Skin of body (tissue), 2 donors: ENCODE measurements around the gene EGR1. TPM values are rescaled to one million over a fixed set of nuclear protein-coding genes. Genes with fewer than 3 reads are reported as not detected.
A peak's percentile ranks its signal among the peaks of the same experiment; 100 is the strongest.

Experiments used
- DNase-seq: peaks from one replicate; lab custom pipeline; 2025; lab: John Stamatoyannopoulos, UW
- total RNA-seq: library from RNA; depleted of rRNA; stranded (reverse); fragments of >200 nt; gene quantifications from one replicate; pipeline ENCODE4 v1.2.3, GENCODE V29; 2014

The EGR1 gene
- total RNA-seq, 1 donor from 2014 or later, result 47.6 TPM

DNA sequence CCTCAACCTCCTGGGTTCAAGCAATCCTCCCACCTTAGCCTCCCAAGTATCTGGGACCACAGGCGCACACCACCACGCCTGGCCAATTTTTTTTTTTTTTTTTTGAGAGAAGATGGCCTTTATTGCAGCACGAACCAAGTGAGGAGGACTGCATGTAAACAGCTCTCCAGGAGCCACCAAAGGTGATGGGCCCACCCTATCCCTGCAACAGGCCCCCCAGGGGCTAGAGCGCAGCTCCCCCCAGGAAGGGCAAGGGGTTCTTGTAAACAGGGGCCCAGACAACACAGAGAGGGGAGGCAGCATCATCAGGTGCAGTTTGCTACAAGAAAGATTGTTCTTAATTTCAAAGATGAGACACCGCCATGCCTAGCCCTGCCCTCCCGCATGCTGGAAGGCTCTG is 12.6 kb upstream of the EGR1 start:
- DNase-seq, result no peak

DNA sequence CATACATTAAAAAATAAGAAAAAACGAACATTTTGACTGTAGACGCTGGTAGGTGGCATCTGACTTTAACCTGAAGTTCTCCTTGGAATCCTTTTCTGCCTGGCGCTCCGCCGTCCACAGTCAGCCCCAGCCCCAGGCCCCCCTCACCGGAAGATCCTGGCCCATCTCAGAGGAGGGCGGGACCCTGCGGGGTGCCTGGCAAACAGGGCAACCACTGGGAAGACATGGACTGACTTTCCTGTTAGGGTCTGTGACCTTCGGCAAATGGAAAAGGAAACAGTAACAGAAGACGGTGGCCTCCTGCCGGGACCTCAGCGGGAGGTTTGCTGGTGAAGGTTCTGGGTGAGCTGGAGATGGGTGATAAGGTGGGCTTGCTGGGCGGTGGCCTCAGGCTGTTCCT is 11.7 kb upstream of the EGR1 start:
- no peak for DNase-seq

DNA sequence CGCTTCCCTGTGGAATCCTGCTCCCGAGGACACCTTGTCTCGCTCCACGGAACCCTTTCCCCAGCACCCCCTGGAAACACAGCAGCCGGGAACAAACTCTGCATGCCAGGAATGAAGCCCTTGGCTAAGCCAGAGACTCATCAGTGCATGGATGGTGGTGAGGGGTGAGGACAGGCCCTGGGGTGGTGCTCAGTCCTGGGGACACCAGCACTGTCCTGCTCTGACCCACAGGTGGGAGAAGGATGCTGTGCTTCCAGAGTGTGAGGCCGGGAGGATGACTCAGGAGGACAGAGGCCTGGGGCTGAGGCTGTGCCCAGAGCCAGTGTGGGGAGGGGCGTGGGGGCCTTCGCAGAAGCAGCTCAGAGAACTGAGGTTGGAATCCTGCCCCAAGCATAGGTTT is 11.2 kb upstream of the EGR1 start:
- DNase-seq, result no peak

DNA sequence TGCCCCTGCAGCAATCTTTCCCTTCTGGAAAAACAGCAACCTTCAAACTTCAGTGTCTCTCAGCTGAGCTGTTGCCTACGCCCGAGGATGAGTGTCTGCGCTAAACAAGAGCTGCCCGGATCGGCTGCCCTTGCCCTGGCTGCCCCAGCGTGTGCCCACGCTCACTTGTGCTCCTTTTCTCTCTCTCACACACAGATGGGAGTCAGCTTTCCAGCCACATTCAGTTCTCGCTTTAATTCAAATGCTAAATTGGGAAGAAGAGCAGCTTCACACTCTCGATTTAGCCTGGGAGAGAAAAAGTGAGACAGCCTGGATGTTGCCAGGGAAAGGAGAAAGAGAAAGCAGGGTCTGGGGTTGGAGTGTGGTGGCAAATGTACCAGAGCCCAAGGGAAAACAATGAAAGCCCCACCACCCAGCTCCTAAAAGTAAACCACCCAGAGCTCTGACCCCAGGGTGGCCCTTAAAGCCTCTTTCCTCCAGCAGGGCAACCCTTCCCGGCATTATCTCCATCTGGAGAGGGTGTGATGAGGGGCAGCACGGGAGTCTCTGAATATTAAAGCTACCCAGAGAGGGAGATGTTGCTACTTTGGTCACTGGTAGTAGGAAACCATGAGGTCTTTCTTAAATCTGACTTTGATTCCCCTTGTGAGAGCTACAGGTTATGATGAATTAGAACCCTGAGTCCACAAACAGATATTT is 9.9 kb upstream of the EGR1 start:
- DNase-seq, result no peak

DNA sequence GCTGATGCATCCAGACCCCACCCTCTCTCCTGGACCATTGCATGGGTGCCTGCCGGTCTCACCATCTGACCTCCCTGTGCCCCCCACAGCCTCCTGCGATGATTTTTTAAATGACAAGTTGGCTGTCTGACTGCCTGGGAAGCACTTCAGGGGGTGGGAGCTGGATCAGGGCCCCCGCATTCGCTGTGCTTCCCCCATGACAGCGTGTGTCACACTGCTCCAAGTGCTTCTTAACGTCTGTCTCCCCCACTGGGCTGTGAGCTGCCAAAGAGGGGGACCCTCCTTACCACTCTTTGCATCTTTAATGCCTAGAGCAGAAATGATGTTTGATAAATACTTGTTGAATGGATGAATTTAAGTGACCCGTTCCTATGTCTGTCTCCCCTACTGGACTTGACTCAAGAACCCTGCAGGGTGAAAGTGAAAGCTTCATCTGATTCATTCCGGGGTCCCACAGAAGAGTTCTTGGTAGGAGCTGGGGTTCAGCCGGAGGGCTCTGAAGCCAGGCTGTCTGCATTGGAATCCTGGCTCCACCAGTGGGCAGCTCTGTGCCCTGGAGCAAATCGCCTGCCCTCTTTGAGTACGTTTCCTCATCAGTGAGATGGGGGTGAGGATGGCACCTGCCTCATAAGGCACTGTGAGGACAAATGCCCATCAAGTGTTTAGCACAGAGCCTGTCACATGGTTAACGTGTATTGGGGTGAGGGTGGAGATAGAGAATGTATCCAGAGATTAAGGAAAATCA is 7.6 kb upstream of the EGR1 start:
- DNase-seq, result no peak

DNA sequence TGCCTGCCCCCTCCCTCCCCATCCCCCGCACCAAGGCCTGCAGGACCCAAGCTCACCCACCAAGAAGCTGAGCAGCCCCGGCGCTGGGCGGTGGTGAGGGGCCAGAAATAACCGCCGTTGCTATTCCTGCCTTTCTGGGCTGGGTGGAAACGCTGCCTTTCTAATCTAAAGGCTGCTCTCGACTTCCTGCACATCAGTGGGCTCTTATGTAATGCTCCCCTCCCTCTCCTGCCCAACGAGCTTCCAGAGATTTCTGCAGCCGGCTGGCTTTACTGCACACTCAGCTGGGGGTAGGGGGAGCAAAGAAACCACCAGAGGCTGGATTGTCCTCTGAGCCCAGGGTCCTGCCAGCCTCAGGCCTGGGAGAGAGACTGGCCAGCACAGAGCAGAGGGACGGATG is 6.9 kb upstream of the EGR1 start:
- DNase-seq, result no peak

DNA sequence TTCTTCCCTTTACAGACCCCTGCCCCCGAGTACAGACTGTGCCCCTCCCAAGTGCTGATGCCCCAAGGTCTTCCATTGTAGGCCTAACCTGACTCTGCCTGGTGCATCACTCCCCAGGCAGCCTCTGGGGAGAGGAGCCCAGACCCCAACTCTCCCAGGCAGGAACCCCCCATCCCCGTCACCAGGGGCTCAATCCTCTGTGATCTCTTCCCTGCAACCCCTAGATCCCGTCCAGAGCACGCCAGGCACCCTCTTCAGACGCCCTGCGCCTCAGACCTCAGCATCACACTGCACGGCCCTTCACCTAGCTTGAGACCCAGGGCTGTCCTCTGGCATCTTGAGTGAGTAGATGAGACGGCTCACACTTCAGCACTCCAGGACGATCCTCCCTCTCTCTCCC is 6.4 kb upstream of the EGR1 start:
- no peak for DNase-seq

DNA sequence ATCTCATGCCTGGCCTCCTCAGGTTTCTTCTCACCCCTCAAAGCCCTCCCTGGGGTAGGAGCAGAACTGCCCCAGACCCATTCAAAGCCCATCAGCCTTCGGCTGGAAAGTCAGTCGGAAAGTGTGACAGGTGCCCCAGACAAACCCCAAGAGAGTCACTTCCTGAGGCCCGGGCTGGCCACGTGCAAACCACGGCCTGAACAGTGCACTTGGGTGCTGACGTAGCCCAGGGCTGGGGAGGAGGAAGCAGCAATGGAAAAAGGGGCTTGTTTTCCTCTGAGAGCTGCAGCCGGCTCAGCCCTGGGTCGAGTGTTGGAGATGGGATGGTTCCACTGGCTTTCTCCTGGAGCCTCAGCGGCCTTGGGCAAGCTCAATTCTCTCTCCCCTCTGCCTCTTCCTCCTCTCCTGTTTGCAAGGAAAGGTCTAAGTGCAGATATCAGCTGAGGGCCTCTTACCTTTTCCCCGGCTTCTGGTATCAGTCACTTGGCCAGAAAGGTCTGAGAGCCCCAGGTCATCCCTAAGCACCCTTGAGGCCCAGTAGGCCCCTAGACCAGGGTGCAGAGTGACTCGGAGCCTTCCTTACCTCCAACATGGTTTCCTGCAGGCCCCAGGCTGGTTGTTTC is 5.9 kb upstream of the EGR1 start:
- DNase-seq, result no peak

DNA sequence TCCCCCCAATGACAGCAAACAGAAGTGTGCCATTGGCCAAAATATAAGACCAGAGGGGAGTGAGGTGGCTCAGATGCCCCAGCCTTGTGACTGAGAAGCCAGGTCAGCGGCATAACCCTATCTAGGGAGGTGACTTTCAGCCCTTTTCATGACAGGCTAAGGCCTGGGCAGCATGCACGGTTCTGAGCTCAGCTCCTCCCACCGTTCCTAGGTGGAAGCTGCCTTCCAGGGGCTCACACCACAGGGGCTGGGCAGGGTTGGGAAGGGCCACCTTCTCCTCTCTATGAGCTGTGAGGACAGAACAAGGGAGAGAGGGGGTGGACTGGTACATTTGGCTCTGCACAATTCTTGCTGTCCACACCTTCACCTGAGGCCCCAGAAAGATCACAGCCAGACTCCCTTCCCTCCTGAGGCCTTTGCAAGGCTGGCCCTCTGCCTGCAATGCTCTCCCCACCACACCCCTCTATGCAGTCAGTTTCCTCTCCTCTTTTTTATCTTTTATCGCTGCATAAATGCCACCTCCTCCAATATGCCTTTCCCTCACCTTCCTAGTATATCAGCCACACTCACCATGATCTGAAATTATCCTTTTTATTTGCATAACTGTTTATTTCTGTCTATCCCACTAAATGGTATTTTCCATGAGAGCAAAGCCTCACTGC is 5.1 kb upstream of the EGR1 start:
- no peak for DNase-seq

DNA sequence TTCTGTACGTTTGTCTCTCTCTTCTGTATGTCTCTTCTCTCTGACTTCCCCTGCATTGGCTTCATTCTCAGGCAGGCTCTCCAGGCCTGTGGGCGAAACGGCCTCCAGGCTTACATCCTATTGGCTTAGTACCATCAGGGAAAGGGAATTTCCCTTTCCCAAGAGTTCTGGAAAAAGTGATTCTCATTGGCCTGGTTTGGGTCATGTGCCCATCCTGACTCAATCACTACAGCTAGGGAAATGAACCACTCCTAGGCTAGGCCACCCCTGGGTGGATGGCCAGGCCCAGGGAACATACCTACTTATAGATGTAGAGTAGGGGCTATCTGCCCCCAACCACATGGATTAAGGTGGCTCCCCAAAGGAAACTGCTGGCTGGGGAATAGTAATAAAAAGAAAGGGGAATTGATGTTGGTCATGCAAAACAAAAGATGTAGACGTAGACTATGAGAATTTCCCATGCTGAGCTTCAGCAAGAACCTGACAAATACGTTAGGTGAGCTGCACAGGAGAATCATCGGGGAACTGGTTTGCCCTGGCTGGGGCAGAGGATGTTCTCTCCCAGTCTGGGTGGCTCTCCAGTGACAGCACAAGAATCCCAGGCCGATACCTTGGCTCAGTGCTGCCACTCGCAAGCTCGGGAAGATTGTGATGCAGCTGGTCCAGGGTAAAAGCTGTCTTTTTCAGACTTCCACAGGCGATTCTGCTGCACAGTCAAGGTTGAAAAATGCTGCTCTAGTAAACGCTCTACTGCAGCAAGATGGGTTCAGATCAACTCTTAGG is 3.7 kb upstream of the EGR1 start:
- DNase-seq, result no peak

DNA sequence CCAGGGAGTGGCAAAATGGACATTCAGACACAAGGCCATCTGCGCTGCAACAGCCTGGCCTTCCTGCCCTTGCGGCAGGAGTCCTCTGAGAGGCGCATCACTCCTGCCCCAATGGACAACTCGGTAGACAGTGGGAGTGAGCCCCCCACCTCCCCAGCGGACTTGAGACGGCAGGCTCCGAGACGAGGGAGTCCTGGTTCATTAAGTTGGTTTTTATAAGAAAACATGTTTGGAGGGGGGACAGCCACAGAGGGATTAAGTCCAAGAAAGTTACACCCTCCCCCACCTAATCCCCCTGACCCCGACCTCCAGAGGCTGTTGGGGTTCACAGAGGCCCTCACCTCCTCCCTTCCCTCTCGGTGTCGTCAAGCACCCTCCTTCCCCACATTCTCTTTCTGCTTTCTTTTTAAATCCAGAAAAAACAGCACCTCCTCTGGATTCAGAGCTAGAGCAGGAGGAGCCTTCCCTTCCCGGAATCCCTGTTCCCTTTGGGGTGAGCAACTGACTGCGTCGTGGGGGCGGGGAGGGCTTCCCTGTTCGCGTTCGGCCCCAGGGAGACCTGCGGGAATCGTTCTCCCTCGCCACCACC is 1.8 kb upstream of the EGR1 start:
- DNase-seq, result peak; percentile 94

DNA sequence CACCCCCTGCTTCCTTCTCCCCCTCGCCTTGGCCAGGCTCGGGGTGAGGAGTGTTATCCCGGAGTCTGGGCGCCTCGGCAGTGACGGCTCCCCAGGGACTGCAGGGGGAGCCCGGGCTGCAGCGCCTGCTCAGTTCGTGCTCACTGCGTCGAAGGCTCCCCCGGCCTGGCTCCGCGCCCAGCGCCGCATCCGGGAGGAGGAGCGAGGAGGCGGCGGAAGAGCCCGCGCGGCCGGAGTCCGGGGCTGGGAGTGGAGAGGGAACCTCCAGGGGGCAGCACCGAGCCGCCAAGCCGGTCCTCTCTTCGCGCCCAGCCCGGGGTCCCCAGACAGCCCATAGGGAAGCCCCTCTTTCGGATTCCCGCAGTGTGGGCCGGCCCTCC is 1.3 kb upstream of the EGR1 start:
- DNase-seq, result peak; percentile 96

DNA sequence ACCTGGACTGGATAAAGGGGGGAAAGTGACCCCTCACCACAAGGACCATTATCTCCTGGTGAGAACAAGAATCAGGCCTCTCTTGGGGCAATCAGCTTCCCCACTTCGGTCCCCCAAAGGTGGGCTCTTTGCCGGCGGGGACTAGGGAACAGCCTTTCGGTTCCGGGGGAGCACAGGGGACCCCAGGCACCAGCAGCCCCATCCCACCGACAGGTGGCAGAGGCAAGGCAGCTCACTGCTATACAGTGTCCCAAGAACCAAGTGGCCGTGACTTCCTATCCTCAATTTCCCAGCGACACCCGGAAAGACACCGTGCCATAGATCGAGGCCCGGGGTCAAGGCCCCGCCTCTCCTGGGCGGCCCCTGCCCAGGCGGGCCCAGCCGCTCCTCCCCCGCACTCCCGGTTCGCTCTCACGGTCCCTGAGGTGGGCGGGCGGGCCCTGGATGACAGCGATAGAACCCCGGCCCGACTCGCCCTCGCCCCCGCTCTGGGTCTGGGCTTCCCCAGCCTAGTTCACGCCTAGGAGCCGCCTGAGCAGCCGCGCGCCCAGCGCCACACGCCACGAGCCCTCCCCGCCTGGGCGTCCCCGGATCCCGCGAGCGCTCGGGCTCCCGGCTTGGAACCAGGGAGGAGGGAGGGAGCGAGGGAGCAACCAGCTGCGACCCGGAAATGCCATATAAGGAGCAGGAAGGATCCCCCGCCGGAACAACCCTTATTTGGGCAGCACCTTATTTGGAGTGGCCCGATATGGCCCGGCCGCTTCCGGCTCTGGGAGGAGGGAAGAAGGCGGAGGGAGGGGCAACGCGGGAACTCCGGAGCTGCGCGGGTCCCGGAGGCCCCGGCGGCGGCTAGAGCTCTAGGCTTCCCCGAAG is 655 bp upstream of the EGR1 start:
- peak; percentile 99 for DNase-seq

DNA sequence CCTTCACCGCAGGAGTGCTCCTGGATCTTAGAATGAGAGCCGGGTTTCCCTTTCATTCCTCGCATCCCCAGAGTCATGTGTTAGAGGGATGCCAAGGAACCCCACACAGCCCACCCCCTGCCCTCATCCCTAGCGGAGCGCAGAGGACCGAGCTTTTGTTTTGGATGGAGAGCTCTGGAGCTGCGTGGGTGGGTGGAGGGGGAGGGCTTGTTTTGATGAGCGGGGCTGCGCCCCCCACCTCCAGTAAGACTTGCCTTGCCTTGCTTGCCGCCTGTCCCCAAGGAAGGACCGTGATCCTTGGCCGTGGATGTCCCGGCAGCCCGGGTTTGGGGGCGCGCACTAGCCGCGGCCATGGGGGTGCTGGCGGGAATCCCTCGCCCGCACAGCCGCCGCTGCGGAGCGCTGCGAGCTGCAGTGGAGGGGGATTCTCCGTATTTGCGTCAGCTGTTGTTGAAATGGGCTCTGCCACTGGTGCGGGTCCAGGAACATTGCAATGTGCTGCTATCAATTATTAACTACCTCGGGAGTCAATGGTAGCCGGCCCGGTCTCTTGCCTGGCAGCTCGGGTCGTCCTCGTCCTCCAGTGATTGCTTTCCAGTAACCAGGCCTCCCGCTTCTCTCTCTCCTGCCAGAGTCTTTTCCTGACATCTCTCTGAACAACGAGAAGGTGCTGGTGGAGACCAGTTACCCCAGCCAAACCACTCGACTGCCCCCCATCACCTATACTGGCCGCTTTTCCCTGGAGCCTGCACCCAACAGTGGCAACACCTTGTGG is 1.0 kb downstream of the EGR1 start:
- DNase-seq, result no peak

DNA sequence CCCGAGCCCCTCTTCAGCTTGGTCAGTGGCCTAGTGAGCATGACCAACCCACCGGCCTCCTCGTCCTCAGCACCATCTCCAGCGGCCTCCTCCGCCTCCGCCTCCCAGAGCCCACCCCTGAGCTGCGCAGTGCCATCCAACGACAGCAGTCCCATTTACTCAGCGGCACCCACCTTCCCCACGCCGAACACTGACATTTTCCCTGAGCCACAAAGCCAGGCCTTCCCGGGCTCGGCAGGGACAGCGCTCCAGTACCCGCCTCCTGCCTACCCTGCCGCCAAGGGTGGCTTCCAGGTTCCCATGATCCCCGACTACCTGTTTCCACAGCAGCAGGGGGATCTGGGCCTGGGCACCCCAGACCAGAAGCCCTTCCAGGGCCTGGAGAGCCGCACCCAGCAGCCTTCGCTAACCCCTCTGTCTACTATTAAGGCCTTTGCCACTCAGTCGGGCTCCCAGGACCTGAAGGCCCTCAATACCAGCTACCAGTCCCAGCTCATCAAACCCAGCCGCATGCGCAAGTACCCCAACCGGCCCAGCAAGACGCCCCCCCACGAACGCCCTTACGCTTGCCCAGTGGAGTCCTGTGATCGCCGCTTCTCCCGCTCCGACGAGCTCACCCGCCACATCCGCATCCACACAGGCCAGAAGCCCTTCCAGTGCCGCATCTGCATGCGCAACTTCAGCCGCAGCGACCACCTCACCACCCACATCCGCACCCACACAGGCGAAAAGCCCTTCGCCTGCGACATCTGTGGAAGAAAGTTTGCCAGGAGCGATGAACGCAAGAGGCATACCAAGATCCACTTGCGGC is 1.8 kb downstream of the EGR1 start:
- DNase-seq, result no peak

DNA sequence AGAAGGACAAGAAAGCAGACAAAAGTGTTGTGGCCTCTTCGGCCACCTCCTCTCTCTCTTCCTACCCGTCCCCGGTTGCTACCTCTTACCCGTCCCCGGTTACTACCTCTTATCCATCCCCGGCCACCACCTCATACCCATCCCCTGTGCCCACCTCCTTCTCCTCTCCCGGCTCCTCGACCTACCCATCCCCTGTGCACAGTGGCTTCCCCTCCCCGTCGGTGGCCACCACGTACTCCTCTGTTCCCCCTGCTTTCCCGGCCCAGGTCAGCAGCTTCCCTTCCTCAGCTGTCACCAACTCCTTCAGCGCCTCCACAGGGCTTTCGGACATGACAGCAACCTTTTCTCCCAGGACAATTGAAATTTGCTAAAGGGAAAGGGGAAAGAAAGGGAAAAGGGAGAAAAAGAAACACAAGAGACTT is 2.4 kb downstream of the EGR1 start:
- no peak for DNase-seq

DNA sequence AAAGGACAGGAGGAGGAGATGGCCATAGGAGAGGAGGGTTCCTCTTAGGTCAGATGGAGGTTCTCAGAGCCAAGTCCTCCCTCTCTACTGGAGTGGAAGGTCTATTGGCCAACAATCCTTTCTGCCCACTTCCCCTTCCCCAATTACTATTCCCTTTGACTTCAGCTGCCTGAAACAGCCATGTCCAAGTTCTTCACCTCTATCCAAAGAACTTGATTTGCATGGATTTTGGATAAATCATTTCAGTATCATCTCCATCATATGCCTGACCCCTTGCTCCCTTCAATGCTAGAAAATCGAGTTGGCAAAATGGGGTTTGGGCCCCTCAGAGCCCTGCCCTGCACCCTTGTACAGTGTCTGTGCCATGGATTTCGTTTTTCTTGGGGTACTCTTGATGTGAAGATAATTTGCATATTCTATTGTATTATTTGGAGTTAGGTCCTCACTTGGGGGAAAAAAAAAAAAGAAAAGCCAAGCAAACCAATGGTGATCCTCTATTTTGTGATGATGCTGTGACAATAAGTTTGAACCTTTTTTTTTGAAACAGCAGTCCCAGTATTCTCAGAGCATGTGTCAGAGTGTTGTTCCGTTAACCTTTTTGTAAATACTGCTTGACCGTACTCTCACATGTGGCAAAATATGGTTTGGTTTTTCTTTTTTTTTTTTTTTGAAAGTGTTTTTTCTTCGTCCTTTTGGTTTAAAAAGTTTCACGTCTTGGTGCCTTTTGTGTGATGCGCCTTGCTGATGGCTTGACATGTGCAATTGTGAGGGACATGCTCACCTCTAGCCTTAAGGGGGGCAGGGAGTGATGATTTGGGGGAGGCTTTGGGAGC is 3.1 kb downstream of the EGR1 start:
- no peak for DNase-seq
